HEK293 (cell line): ENCODE data around the gene RAD50.

Experiments
- CTCF ChIA-PET: fragments of 350-600 bp; formaldehyde crosslinking; extraction: SDS; loops from one replicate; lab custom pipeline; 2021; ENCODE audit warnings: antibody characterized with exemption; lab: Yijun Ruan, JAX
- POLR2A ChIA-PET: fragments of 300-600 bp; formaldehyde crosslinking; extraction: SDS; loops from one replicate; lab custom pipeline; 2020; ENCODE audit warnings: antibody characterized with exemption, inconsistent platforms; lab: Yijun Ruan, JAX
- H3K27ac ChIP-seq: fragments of 200-500 bp; sonication (Bioruptor generic); 2 replicates; pipeline ENCODE4 v1.5.1; 2014; ENCODE audit warnings: low read depth, low read length, control low read depth, inconsistent platforms; ENCODE audit errors: extremely low read depth
- H3K36me3 ChIP-seq, 2 experiments: fragments of 200-500 bp in 1 of 2; sonication (Bioruptor generic) in 1 of 2; 1 replicate in 1 of 2; 2 replicates in 1 of 2; pipeline ENCODE4 v1.5.1; 2014 to 2017; ENCODE audit warnings: inconsistent platforms in 2 of 2, low read length in 2 of 2; ENCODE audit not compliant: control insufficient read depth in 2 of 2, insufficient read depth in 1 of 2
- H3K4me1 ChIP-seq: fragments of 200-500 bp; sonication (Bioruptor generic); 2 replicates; pipeline ENCODE4 v1.5.1; 2014; ENCODE audit warnings: mild to moderate bottlenecking, low read length, inconsistent platforms; ENCODE audit not compliant: control insufficient read depth, insufficient read depth
- H3K4me3 ChIP-seq: 2 replicates; pipeline ENCODE4 v1.5.1; 2011; ENCODE audit warnings: low read depth, mild to moderate bottlenecking, control low read depth, low read length, moderate library complexity
- H3K9me3 ChIP-seq: fragments of 200-500 bp; sonication (Bioruptor generic); 2 replicates; pipeline ENCODE4 v1.5.1; 2014; ENCODE audit warnings: low read depth, low read length, inconsistent platforms; ENCODE audit not compliant: control insufficient read depth, insufficient read depth
- GLI4 ChIP-seq: fragments of 450-650 bp; formaldehyde crosslinking; IDR thresholded peaks from 2 replicates; pipeline ENCODE4 v1.5.1; 2016; ENCODE audit warnings: missing biosample characterization, missing genetic modification characterization
- GLIS2 ChIP-seq: fragments of 450-650 bp; formaldehyde crosslinking; IDR thresholded peaks from 2 replicates; pipeline ENCODE4 v1.5.1; 2016; ENCODE audit warnings: missing biosample characterization, missing genetic modification characterization
- KLF9 ChIP-seq: fragments of 450-650 bp; formaldehyde crosslinking; IDR thresholded peaks from 2 replicates; pipeline ENCODE4 v1.5.1; 2016; ENCODE audit warnings: missing biosample characterization, missing genetic modification characterization, low read depth
- PRDM6 ChIP-seq: fragments of 450-650 bp; formaldehyde crosslinking; IDR thresholded peaks from 2 replicates; pipeline ENCODE4 v1.5.1; 2017; ENCODE audit warnings: missing biosample characterization, missing genetic modification characterization
- SALL2 ChIP-seq: fragments of 450-650 bp; formaldehyde crosslinking; IDR thresholded peaks from 2 replicates; pipeline ENCODE4 v1.5.0; 2017; ENCODE audit warnings: missing biosample characterization, mild to moderate bottlenecking, missing genetic modification characterization, borderline replicate concordance
- SETDB1 ChIP-seq: IDR thresholded peaks from one replicate; pipeline ENCODE4 v1.6.1; 2017; ENCODE audit warnings: mild to moderate bottlenecking, low read length, moderate library complexity, mixed read lengths; ENCODE audit not compliant: insufficient read length
- ZBTB1 ChIP-seq: fragments of 450-650 bp; formaldehyde crosslinking; IDR thresholded peaks from 2 replicates; pipeline ENCODE4 v1.5.1; 2016; ENCODE audit warnings: missing biosample characterization, missing genetic modification characterization
- ZBTB17 ChIP-seq: fragments of 450-650 bp; formaldehyde crosslinking; IDR thresholded peaks from 2 replicates; pipeline ENCODE4 v1.5.1; 2016; ENCODE audit warnings: missing biosample characterization, missing genetic modification characterization
- ZNF16 ChIP-seq: fragments of 450-650 bp; formaldehyde crosslinking; IDR thresholded peaks from 2 replicates; pipeline ENCODE4 v1.5.1; 2016; ENCODE audit warnings: low read depth, missing biosample characterization, missing genetic modification characterization
- ZNF239 ChIP-seq: fragments of 450-650 bp; formaldehyde crosslinking; IDR thresholded peaks from 2 replicates; pipeline ENCODE4 v1.5.1; 2016; ENCODE audit warnings: missing biosample characterization, missing genetic modification characterization
- ZNF311 ChIP-seq: fragments of 450-650 bp; formaldehyde crosslinking; IDR thresholded peaks from 2 replicates; pipeline ENCODE4 v1.5.1; 2017; ENCODE audit warnings: missing biosample characterization, missing genetic modification characterization, borderline replicate concordance
- ZNF341 ChIP-seq: fragments of 450-650 bp; formaldehyde crosslinking; IDR thresholded peaks from 2 replicates; pipeline ENCODE4; 2016; ENCODE audit warnings: low read depth, missing biosample characterization, missing genetic modification characterization
- ZNF354C ChIP-seq: fragments of 450-650 bp; formaldehyde crosslinking; IDR thresholded peaks from 2 replicates; pipeline ENCODE4 v1.5.1; 2016; ENCODE audit warnings: missing biosample characterization, missing genetic modification characterization, low read depth, borderline replicate concordance
- ZNF404 ChIP-seq: fragments of 450-650 bp; formaldehyde crosslinking; IDR thresholded peaks from 2 replicates; pipeline ENCODE4 v1.5.1; 2017; ENCODE audit warnings: missing biosample characterization, missing genetic modification characterization
- ZNF416 ChIP-seq: fragments of 450-650 bp; formaldehyde crosslinking; IDR thresholded peaks from 2 replicates; pipeline ENCODE4 v1.5.1; 2016; ENCODE audit warnings: missing biosample characterization, missing genetic modification characterization
- ZNF473 ChIP-seq: fragments of 450-650 bp; formaldehyde crosslinking; IDR thresholded peaks from 2 replicates; pipeline ENCODE4 v1.5.1; 2017; ENCODE audit warnings: missing biosample characterization, missing genetic modification characterization
- ZNF548 ChIP-seq: fragments of 450-650 bp; formaldehyde crosslinking; IDR thresholded peaks from 2 replicates; pipeline ENCODE4 v1.5.1; 2016; ENCODE audit warnings: missing biosample characterization, missing genetic modification characterization
- ZNF639 ChIP-seq: fragments of 450-650 bp; formaldehyde crosslinking; IDR thresholded peaks from 2 replicates; pipeline ENCODE4 v1.5.1; 2016; ENCODE audit warnings: missing biosample characterization, missing genetic modification characterization
- ZNF776 ChIP-seq: fragments of 450-650 bp; formaldehyde crosslinking; IDR thresholded peaks from 2 replicates; pipeline ENCODE4 v1.5.0; 2017; ENCODE audit warnings: missing biosample characterization, missing genetic modification characterization, borderline replicate concordance
- ZXDB ChIP-seq: fragments of 450-650 bp; formaldehyde crosslinking; IDR thresholded peaks from 2 replicates; pipeline ENCODE4 v1.5.1; 2016; ENCODE audit warnings: missing biosample characterization, missing genetic modification characterization
- TF ChIP-seq, protein P1 (sequence below): fragments of 450-650 bp; formaldehyde crosslinking; IDR thresholded peaks from 2 replicates; pipeline ENCODE4 v1.5.1; 2016; ENCODE audit warnings: missing biosample characterization, missing genetic modification characterization
- TF ChIP-seq, protein P2 (sequence below): fragments of 450-650 bp; IDR thresholded peaks from 2 replicates; pipeline ENCODE4 v1.5.1; 2018; ENCODE audit warnings: missing biosample characterization, missing genetic modification characterization
- TF ChIP-seq, protein P3 (sequence below): fragments of 450-650 bp; formaldehyde crosslinking; IDR thresholded peaks from 2 replicates; pipeline ENCODE4 v1.5.1; 2016; ENCODE audit warnings: missing biosample characterization, missing genetic modification characterization

Gene RAD50

DNA sequence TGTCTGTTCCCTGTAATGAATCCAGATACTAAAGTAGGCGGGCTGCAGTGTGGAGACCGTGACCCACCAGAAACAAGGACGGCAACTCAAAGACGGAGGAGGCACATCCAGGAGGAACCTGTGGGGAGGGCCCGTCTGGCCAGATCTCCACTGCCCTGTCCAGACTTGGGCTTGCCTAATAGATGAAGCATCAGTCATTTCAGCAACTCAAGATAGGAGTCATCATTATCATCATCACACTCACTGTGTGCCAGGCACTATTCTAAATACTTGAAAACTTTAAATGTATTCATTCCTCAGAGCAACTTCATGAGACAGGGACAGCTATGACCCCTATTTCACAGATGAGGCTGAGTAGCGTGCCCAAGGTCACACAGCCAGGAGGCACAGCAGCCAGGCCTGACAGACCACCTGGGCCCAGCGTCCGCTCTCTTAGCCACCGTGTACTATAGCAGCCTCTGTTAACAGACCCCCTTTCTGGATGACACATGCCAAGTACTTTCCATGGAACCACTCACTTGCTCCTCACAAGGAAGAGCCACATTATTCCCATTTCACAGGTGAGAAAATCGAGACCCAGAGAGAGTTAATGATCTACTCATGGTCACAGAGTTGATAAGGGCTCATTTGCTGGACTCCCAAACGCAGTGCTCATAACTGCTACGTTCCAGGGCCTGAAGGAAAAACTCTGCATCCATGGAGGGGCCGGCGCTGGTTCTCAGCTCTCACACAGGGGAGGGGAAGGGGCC lies 112.1 kb downstream of the RAD50 start:
- H3K36me3 ChIP-seq = no peaks in the 10 kb centered on the region
- ChIA-PET POLR2A (no interaction called here), CTCF (interaction anchor here (0.7 kb wide), 1 partner anchor 8 kb away, joined by 4 read pairs; no protein-coding TSS in a partner anchor)
- H3K9me3 ChIP-seq = no peaks in the 10 kb centered on the region
- H3K4me3 ChIP-seq = no peak overlapping the region
- H3K4me1 ChIP-seq = no peaks in the 10 kb centered on the region
- TF ChIP-seq ZNF416 (tag by site-specific recombination) (no peak), ZBTB17 (tag by site-specific recombination) (no peak), PRDM6 (tag by site-specific recombination) (no peak), ZNF404 (tag by site-specific recombination) (no peak), ZNF16 (tag by site-specific recombination) (no peak), ZNF776 (tag by site-specific recombination) (no peak), GLIS2 (no peak), ZNF311 (tag by site-specific recombination) (no peak), GLI4 (tag by site-specific recombination) (no peak)
- H3K27ac ChIP-seq = no peak overlapping the region

DNA sequence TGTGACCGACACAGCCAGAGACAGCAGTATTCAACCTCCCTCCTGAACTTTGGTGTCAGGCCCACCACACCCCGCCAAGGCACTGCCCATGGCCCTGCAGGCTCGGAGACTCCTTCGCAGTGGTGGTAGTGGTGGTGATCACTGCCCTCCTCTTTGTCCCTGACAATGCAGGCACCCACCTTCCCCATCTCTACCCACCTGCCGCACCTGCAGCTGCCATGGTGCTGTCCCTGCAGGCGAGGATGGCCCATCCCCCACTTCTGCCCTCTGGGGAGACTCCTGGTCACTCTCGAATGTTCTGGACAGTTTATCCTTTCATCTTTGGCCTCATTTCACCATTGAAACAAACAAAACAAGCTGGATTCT lies 112.7 kb downstream of the RAD50 start:
- Histone ChIP-seq H3K9me3 (no peaks in the 10 kb centered on the region), H3K36me3 (no peaks in the 10 kb centered on the region), H3K4me1 (no peaks in the 10 kb centered on the region), H3K27ac (no peak overlapping the region), H3K4me3 (no peak overlapping the region)
- ChIA-PET CTCF (no interaction called here), POLR2A (no interaction called here)
- TF ChIP-seq, protein P1, sequence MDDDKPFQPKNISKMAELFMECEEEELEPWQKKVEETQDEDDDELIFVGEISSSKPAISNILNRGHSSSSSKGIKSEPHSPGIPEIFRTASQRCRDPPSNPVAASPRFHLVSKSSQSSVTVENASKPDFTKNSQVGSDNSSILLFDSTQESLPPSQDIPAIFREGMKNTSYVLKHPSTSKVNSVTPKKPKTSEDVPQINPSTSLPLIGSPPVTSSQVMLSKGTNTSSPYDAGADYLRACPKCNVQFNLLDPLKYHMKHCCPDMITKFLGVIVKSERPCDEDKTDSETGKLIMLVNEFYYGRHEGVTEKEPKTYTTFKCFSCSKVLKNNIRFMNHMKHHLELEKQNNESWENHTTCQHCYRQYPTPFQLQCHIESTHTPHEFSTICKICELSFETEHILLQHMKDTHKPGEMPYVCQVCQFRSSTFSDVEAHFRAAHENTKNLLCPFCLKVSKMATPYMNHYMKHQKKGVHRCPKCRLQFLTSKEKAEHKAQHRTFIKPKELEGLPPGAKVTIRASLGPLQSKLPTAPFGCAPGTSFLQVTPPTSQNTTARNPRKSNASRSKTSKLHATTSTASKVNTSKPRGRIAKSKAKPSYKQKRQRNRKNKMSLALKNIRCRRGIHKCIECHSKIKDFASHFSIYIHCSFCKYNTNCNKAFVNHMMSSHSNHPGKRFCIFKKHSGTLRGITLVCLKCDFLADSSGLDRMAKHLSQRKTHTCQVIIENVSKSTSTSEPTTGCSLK (tag by site-specific recombination) = no peak
- TF ChIP-seq ZNF239 (tag by site-specific recombination) = no peak
- TF ChIP-seq ZNF639 (tag by site-specific recombination) = no peak
- TF ChIP-seq KLF9 (tag by site-specific recombination) = no peak
- TF ChIP-seq ZXDB (tag by site-specific recombination) = no peak

GRCh38 chr5:132669966-132670882 lies 113.4 kb downstream of the RAD50 start:
- no peak overlapping the region for H3K4me3 ChIP-seq
- no peak overlapping the region for H3K27ac ChIP-seq
- ChIA-PET POLR2A (no interaction called here), CTCF (no interaction called here)
- H3K4me1 ChIP-seq = no peaks in the 10 kb centered on the region
- H3K9me3 ChIP-seq = no peaks in the 10 kb centered on the region
- no peaks in the 10 kb centered on the region for H3K36me3 ChIP-seq
- TF ChIP-seq ZNF354C (tag by site-specific recombination) = no peak
- no peak for TF ChIP-seq ZBTB1 (tag by site-specific recombination)
- no peak for TF ChIP-seq ZXDB (tag by site-specific recombination)
- TF ChIP-seq, protein P2, sequence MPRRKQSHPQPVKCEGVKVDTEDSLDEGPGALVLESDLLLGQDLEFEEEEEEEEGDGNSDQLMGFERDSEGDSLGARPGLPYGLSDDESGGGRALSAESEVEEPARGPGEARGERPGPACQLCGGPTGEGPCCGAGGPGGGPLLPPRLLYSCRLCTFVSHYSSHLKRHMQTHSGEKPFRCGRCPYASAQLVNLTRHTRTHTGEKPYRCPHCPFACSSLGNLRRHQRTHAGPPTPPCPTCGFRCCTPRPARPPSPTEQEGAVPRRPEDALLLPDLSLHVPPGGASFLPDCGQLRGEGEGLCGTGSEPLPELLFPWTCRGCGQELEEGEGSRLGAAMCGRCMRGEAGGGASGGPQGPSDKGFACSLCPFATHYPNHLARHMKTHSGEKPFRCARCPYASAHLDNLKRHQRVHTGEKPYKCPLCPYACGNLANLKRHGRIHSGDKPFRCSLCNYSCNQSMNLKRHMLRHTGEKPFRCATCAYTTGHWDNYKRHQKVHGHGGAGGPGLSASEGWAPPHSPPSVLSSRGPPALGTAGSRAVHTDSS (tag by site-specific recombination) = no peak
- TF ChIP-seq, protein P3, sequence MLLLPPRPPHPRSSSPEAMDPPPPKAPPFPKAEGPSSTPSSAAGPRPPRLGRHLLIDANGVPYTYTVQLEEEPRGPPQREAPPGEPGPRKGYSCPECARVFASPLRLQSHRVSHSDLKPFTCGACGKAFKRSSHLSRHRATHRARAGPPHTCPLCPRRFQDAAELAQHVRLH = no peak
- no peak for TF ChIP-seq ZNF473
- TF ChIP-seq SALL2 (tag by site-specific recombination) = no peak
- TF ChIP-seq ZNF341 (tag by site-specific recombination) = no peak
- TF ChIP-seq ZNF548 (tag by site-specific recombination) = no peak
- TF ChIP-seq SETDB1 = no peak
